Mesothelial cell of epicardium (in vitro differentiated cells): Measurements from ENCODE around the gene AHRR. TPM values are rescaled to one million over a fixed set of nuclear protein-coding genes. Genes with fewer than 3 reads are reported as not detected.

Experiments
- DNase-seq, 2 experiments: peaks; one replicate each; pipeline ENCODE4 v3.0.0; 2021; ENCODE audit warnings: low spot score in 2 of 2; ENCODE audit not compliant: unreplicated experiment in 2 of 2
- H3K27ac Mint-ChIP-seq: 2 replicates; pipeline ENCODE4 v1.8.0; 2021; ENCODE audit warnings: mixed read lengths
- H3K27me3 Mint-ChIP-seq: 2 replicates; pipeline ENCODE4 v1.8.0; 2021; ENCODE audit warnings: low read depth, mixed read lengths
- H3K36me3 Mint-ChIP-seq: 2 replicates; pipeline ENCODE4 v1.8.0; 2021; ENCODE audit warnings: mixed read lengths
- H3K4me1 Mint-ChIP-seq: 2 replicates; pipeline ENCODE4 v1.8.0; 2021; ENCODE audit warnings: mixed read lengths
- H3K4me3 Mint-ChIP-seq: 2 replicates; pipeline ENCODE4 v1.8.0; 2021; ENCODE audit warnings: mild to moderate bottlenecking, moderate library complexity, mixed read lengths
- H3K9me3 Mint-ChIP-seq: 2 replicates; pipeline ENCODE4 v1.8.0; 2021; ENCODE audit warnings: mixed read lengths
- total RNA-seq: library from RNA; stranded (reverse); gene quantifications from 3 replicates; pipeline ENCODE4 v1.2.1, GENCODE V29; 2021
- TF ChIP-seq, protein P1 (sequence below): fragments of 200-600 bp; sonication (generic); IDR thresholded peaks from one replicate; pipeline ENCODE4 v1.5.0; 2021; ENCODE audit warnings: antibody characterized with exemption; ENCODE audit not compliant: unreplicated experiment

The AHRR gene
- total RNA-seq, 1 donor from 2014 or later: 12.7 TPM

DNA sequence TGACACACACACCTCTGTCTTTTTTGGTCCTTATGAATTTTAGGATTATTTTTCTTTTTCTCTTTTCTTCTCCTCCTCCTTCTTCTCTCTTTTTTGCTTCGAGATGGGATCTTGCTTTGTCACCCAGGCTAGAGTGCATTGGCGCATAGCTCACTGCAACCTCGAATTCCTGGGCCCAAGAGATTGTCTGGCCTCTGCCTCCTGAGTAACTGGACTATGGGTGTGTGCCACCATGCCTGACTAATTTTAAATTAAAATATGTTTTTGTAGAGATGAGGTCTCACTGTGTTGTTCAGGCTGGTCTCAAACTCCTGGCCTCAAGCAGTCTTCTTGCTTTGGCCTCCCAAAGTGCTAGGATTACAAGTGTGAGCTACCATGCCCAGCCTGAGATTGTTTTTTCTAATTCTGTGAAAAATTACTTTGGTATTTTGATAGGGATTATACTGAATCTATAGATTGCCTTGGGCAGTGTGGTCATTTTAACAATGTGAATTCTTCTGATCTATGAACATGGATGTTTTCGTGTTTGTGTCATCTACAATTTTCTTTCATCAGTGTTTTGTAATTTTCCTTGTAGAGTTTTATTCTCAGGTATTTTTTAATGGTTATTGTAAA, 7.7 kb downstream of the AHRR start:
- no peaks in the 10 kb centered on the region for H3K4me1 Mint-ChIP-seq
- H3K27ac Mint-ChIP-seq: no peak overlapping the region
- H3K4me3 Mint-ChIP-seq: no peak overlapping the region
- TF ChIP-seq, protein P1, sequence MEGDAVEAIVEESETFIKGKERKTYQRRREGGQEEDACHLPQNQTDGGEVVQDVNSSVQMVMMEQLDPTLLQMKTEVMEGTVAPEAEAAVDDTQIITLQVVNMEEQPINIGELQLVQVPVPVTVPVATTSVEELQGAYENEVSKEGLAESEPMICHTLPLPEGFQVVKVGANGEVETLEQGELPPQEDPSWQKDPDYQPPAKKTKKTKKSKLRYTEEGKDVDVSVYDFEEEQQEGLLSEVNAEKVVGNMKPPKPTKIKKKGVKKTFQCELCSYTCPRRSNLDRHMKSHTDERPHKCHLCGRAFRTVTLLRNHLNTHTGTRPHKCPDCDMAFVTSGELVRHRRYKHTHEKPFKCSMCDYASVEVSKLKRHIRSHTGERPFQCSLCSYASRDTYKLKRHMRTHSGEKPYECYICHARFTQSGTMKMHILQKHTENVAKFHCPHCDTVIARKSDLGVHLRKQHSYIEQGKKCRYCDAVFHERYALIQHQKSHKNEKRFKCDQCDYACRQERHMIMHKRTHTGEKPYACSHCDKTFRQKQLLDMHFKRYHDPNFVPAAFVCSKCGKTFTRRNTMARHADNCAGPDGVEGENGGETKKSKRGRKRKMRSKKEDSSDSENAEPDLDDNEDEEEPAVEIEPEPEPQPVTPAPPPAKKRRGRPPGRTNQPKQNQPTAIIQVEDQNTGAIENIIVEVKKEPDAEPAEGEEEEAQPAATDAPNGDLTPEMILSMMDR: no peak
- DNase-seq: no peak
- H3K27me3 Mint-ChIP-seq: peaks cover 62% of the 10 kb centered on the region
- no peaks in the 10 kb centered on the region for H3K36me3 Mint-ChIP-seq
- no peaks in the 10 kb centered on the region for H3K9me3 Mint-ChIP-seq

DNA sequence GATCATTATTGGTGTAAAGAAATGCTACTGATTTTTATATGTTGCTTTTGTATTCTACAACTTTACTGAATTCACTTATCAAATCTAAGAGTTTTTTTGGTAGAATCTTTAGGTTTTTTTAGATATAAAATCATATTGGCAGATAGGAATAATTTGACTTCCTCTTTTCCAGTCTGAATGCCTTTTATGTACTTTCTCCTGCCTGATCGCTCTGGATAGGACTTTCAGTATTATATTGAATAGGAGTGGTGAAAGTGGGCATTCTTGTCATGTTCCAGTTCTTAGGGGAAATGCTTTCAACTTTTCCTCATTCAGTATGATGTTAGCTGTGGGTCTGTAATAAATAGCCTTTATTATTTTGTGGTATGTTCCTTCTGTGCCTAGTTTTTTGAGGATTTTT, 8.3 kb downstream of the AHRR start:
- no peak for DNase-seq
- H3K36me3 Mint-ChIP-seq: no peaks in the 10 kb centered on the region
- TF ChIP-seq, protein P1: no peak
- H3K27ac Mint-ChIP-seq: no peak overlapping the region
- no peaks in the 10 kb centered on the region for H3K9me3 Mint-ChIP-seq
- peaks cover 64% of the 10 kb centered on the region for H3K27me3 Mint-ChIP-seq
- no peak overlapping the region for H3K4me3 Mint-ChIP-seq
- H3K4me1 Mint-ChIP-seq: no peaks in the 10 kb centered on the region

GRCh38 chr5:332843-333242, 11.3 kb downstream of the AHRR start:
- Mint-ChIP-seq H3K27me3 (peaks cover 53% of the 10 kb centered on the region), H3K9me3 (no peaks in the 10 kb centered on the region), H3K4me3 (no peak overlapping the region), H3K4me1 (peaks cover under 1% of the 10 kb centered on the region), H3K36me3 (no peaks in the 10 kb centered on the region), H3K27ac (no peak overlapping the region)
- TF ChIP-seq, protein P1: no peak
- DNase-seq: no peak

DNA sequence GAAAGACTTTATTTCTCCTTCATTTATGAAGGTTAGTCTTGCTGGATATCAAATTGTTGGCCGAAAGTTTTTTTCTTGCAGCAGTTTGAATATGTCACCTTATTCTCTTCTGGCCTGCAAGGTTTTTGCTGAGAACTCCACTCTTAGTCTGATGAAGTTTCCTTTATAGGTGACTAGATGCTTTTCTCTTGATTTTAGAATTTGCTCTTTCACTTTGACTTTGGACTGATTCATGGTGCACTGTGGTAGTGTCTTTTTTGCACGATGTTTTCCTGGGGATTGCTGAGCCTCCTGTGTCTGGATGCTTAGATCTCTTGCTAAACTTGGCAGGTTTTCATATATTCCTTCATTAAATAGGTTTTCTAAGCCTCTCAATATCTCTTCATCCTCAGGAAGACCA, 12.4 kb downstream of the AHRR start:
- no peak overlapping the region for H3K4me3 Mint-ChIP-seq
- H3K27me3 Mint-ChIP-seq: peaks cover 45% of the 10 kb centered on the region
- H3K9me3 Mint-ChIP-seq: no peaks in the 10 kb centered on the region
- H3K27ac Mint-ChIP-seq: no peak overlapping the region
- DNase-seq: no peak
- peaks cover 3% of the 10 kb centered on the region for H3K4me1 Mint-ChIP-seq
- TF ChIP-seq, protein P1: no peak
- no peaks in the 10 kb centered on the region for H3K36me3 Mint-ChIP-seq

GRCh38 chr5:334903-335739, 13.6 kb downstream of the AHRR start:
- Mint-ChIP-seq H3K36me3 (no peaks in the 10 kb centered on the region), H3K27ac (no peak overlapping the region), H3K4me3 (no peak overlapping the region), H3K9me3 (no peaks in the 10 kb centered on the region), H3K27me3 (peaks cover 39% of the 10 kb centered on the region), H3K4me1 (peaks cover 3% of the 10 kb centered on the region)
- TF ChIP-seq, protein P1: no peak
- DNase-seq: no peak
